Peyer's patch (tissue), 4 donors: ENCODE data around the gene CSAD. TPM values are rescaled to one million over a fixed set of nuclear protein-coding genes. Genes with fewer than 3 reads are reported as not detected.

ENCODE experiments used
- DNase-seq, 3 donors: peaks; one replicate each; pipeline ENCODE4 v3.0.0-alpha.2; 2017 to 2019
- H3K27ac ChIP-seq, 4 donors: fragments of 200-600 bp; sonication (generic); one replicate each; pipeline ENCODE4 v1.5.1; 2016 to 2019
- H3K27me3 ChIP-seq, 2 donors: fragments of 200-600 bp; sonication (generic); one replicate each; pipeline ENCODE4 v1.5.1; 2019
- H3K36me3 ChIP-seq, 3 donors: fragments of 200-600 bp; sonication (generic); one replicate each; pipeline ENCODE4 v1.5.1; 2016 to 2019
- H3K4me1 ChIP-seq, 4 donors: fragments of 200-600 bp; sonication (generic); one replicate each; pipeline ENCODE4 v1.5.1; 2016 to 2019
- H3K4me3 ChIP-seq, 4 donors: fragments of 200-600 bp; sonication (generic); 1 replicate in 3 of 4; 2 replicates in 1 of 4; pipeline ENCODE4 v1.5.1; 2016 to 2019; ENCODE audit warnings: mild to moderate bottlenecking in 1 of 4
- H3K9me3 ChIP-seq, 4 donors: fragments of 200-600 bp; sonication (generic); one replicate each; pipeline ENCODE4 v1.5.1; 2016 to 2019; ENCODE audit warnings: mild to moderate bottlenecking in 1 of 4
- POLR2A ChIP-seq, 2 donors: fragments of 450-650 bp; IDR thresholded peaks; one replicate each; pipeline ENCODE4 v1.5.1; 2017; ENCODE audit warnings: antibody characterized with exemption in 2 of 2, mild to moderate bottlenecking in 2 of 2, moderate library complexity in 2 of 2
- total RNA-seq, 4 donors: library from RNA; depleted of rRNA; stranded (reverse); fragments of >200 nt; gene quantifications; one replicate each; pipeline ENCODE4 v1.1.0, GENCODE V29; 2016
- TF ChIP-seq, protein P1 (sequence below), 6 experiments: fragments of 450-650 bp in 4 of 6; fragments of 200-600 bp in 2 of 6; sonication (generic) in 1 of 6; IDR thresholded peaks; one replicate each; pipeline ENCODE4 v1.5.1; 2017 to 2019; ENCODE audit warnings: antibody characterized with exemption in 6 of 6, mild to moderate bottlenecking in 3 of 6, moderate library complexity in 1 of 6

CSAD gene
- total RNA-seq, 4 donors from 2014 or later, result 36.1 to 154 (median 109) TPM

DNA sequence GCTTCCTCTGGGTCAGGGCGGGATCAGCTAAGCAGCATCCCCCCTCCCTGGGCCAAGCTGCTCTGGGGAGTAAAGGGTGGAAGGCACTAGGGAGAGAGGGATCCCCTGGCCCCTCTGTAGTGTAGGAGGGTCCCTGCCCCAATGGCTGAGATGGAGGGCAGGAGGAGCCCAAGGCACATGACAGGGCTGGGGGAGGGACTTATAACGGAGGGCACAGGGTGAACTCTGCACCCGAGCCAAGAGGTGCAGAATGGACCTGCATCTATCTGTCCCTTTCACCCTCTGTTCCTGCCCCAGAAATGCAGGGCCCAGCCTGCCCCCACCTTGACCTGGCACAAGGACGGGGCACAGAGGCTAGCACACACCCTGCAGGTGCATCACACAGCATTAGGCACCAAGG is 30.1 kb upstream of the CSAD start:
- H3K27ac ChIP-seq, result no peak overlapping the region
- H3K36me3 ChIP-seq, result peaks cover 0 to 18% (median 0%) of the 10 kb centered on the region in 3 donors
- H3K4me3 ChIP-seq, result no peak overlapping the region
- H3K27me3 ChIP-seq, result no peaks in the 10 kb centered on the region
- TF ChIP-seq, protein P1, sequence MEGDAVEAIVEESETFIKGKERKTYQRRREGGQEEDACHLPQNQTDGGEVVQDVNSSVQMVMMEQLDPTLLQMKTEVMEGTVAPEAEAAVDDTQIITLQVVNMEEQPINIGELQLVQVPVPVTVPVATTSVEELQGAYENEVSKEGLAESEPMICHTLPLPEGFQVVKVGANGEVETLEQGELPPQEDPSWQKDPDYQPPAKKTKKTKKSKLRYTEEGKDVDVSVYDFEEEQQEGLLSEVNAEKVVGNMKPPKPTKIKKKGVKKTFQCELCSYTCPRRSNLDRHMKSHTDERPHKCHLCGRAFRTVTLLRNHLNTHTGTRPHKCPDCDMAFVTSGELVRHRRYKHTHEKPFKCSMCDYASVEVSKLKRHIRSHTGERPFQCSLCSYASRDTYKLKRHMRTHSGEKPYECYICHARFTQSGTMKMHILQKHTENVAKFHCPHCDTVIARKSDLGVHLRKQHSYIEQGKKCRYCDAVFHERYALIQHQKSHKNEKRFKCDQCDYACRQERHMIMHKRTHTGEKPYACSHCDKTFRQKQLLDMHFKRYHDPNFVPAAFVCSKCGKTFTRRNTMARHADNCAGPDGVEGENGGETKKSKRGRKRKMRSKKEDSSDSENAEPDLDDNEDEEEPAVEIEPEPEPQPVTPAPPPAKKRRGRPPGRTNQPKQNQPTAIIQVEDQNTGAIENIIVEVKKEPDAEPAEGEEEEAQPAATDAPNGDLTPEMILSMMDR (IDR thresholded peaks at IDR 0.05), result no peak
- TF ChIP-seq POLR2A (IDR thresholded peaks at IDR 0.05), result no peak
- peaks cover 0 to 28% (median 22%) of the 10 kb centered on the region in 4 donors for H3K4me1 ChIP-seq
- H3K9me3 ChIP-seq, result no peaks in the 10 kb centered on the region
- no peak for DNase-seq

DNA sequence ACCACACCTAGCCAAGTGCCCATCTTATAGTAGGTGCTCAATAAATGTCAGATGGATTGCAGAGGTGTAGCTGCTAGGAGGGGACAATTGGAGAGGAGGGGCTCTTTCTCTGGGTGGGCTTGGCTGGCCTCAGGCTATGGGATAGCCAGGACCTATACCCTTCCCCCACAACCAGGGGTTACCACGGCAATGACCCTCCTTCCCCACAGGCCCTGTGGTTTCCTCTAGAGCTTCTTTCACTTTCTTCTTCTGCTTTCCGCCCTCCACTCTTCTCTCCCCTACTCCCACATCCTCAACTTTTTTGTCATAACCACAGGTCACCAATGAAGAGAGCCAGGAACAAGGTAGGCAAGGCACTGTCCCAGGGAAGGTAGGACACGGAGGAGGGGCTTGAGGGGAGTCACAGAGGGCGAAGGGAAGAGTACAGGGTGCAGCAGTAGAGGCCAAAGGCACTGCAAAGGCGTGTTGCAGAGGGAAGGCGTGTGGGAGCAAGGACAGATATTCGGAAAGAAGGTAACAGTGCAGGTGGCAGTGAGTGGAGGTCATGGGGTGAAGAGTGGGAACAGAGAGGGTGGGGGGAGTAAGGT is 28.2 kb upstream of the CSAD start:
- TF ChIP-seq, protein P1 (IDR thresholded peaks at IDR 0.05), result no peak
- no peak for TF ChIP-seq POLR2A (IDR thresholded peaks at IDR 0.05)

DNA sequence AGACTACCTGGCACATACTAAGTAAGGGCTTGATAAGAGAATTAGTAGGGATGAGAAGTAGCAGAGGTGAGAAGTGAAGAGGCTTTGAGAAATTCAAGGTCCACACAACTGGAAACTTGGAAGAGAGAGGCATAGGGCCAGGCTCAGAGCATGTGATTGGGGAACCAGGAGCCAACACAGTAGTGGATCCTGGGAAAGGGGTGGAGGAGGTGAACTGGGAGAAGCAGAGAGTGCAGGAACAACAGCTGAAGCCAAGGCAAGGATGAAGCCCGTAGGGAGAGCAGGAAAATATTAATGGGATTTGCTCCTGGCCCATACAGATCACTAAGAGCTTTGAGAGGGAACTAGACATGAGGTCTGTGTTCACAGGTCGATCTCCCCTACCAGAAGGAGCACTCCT is 27.7 kb upstream of the CSAD start:
- H3K27me3 ChIP-seq, result no peaks in the 10 kb centered on the region
- H3K4me3 ChIP-seq, result peak overlapping the region in 1 of 4 donors; percentile 33
- no peaks in the 10 kb centered on the region for H3K9me3 ChIP-seq
- DNase-seq, result no peak
- H3K27ac ChIP-seq, result peak overlapping the region; percentile 36 to 86 (median 64)
- TF ChIP-seq POLR2A (IDR thresholded peaks at IDR 0.05), result no peak
- TF ChIP-seq, protein P1 (IDR thresholded peaks at IDR 0.05), result no peak
- peaks cover 0 to 15% (median 0%) of the 10 kb centered on the region in 3 donors for H3K36me3 ChIP-seq
- H3K4me1 ChIP-seq, result peaks cover 0 to 34% (median 18%) of the 10 kb centered on the region in 4 donors

More for the DNA sequence above, 28.2 kb upstream of the CSAD start:
- Histone ChIP-seq H3K27me3 (no peaks in the 10 kb centered on the region), H3K4me1 (peaks cover 0 to 34% (median 22%) of the 10 kb centered on the region in 4 donors), H3K27ac (peak overlapping the region; percentile 36 to 86 (median 64)), H3K36me3 (peaks cover 0 to 18% (median 0%) of the 10 kb centered on the region in 3 donors), H3K4me3 (peak overlapping the region in 3 of 4 donors; percentile 14 to 33 (median 15)), H3K9me3 (no peaks in the 10 kb centered on the region)
- DNase-seq, result peak; percentile 26 to 72 (median 72)

DNA sequence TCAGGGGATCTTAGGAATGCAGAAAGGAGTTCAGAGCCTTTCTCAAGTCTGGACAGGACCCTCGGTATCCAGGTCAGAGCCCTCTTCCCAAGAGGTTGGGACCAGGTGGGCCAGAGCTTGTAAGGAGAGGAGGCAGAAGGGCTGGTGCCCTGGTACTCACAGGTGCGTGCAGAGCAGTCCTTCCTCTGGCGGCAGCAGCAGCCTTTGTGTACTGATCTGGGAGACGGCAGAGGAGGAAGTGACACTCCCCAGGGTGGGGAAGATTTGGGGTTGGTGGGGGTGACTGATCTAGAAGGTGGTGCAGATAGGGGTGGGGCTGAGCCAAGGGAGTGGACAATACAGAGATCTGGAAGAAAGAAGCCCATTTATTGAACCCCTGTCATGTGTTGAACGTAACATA is 26.3 kb upstream of the CSAD start, which contains the start of gene ITGB7:
TSS of gene ITGB7 (minus strand) at position 210 of the 400 bp plus-strand sequence. CDS start 6,808 bp downstream, outside the sequence.
- Histone ChIP-seq H3K4me1 (peaks cover 0 to 45% (median 16%) of the 10 kb centered on the region in 4 donors), H3K27me3 (no peaks in the 10 kb centered on the region), H3K9me3 (no peaks in the 10 kb centered on the region), H3K36me3 (peaks cover 0 to 12% (median 0%) of the 10 kb centered on the region in 3 donors), H3K4me3 (peak within 1 kb of the TSS; percentile 22 to 51 (median 35)), H3K27ac (peak within 1 kb of the TSS; percentile 59 to 86 (median 72))
- peak; percentile 58 to 94 (median 91) for DNase-seq
- TF ChIP-seq POLR2A (IDR thresholded peaks at IDR 0.05), result peak; percentile 36 to 45
- TF ChIP-seq, protein P1 (IDR thresholded peaks at IDR 0.05), result no peak

DNA sequence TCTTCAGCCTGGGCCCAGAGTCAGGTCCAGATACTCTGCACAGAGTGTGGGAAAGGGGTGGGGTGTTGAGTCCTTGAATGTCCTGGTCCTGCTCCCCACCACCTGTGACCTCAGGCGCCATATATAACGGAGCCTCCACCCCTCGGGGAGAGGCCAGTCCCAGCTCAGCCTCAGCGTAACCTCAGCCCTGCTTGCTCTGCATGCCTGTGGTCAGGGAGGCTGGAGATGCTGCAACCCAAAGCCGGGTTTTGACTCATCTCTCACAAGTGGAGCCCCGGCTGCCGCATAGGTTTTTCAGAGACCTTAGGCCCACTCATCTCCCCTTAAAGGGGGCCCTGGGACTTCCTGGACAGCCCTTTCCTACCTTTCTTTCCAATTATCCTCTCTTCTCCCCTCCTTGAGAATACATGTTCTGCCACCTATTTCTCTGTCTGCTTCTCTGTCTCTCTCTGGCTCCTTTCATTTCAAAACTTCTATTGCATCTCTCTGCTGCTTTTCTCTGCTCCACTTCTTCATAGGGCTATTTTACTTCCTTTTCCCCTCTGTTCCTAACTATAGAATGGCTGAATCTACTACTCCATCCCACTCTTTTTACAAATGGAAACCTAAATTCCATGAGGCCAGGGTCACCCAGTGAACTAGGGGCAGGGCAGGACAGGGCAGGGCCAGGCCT is 25.2 kb upstream of the CSAD start:
- no peaks in the 10 kb centered on the region for H3K27me3 ChIP-seq
- no peaks in the 10 kb centered on the region for H3K9me3 ChIP-seq
- peak overlapping the region in 3 of 4 donors; percentile 22 to 51 (median 38) for H3K4me3 ChIP-seq
- peaks cover 0 to 5% (median 0%) of the 10 kb centered on the region in 3 donors for H3K36me3 ChIP-seq
- TF ChIP-seq, protein P1 (IDR thresholded peaks at IDR 0.05), result no peak
- TF ChIP-seq POLR2A (IDR thresholded peaks at IDR 0.05), result no peak
- H3K4me1 ChIP-seq, result peaks cover 0 to 50% (median 24%) of the 10 kb centered on the region in 4 donors
- DNase-seq, result peak; percentile 53 to 78 (median 68)
- H3K27ac ChIP-seq, result peak overlapping the region; percentile 59 to 86 (median 72)
